Measurements from ENCODE around the gene COL6A2.

COL6A2 gene

GRCh38 chr21:46154155-46154954, 56.4 kb downstream of the COL6A2 start:
- TF ChIP-seq CTCF (IDR thresholded peaks at IDR 0.05; ENCODE audit: low read depth, low read length) = no peak
- no peak overlapping the region for H3K4me3 ChIP-seq (replicated peaks in 1 of 2; ENCODE audit: low read depth in 2 of 2, low read length in 2 of 2)
- DNase-seq (ENCODE audit: low read depth in 2 of 2) = no peak

GRCh38 chr21:46154955-46155513, 57.1 kb downstream of the COL6A2 start:
- no peak for DNase-seq (ENCODE audit: low read depth in 2 of 2)
- no peak overlapping the region for H3K4me3 ChIP-seq (replicated peaks in 1 of 2; ENCODE audit: low read depth in 2 of 2, low read length in 2 of 2)
- no peak for TF ChIP-seq CTCF (IDR thresholded peaks at IDR 0.05; ENCODE audit: low read depth, low read length)

DNA sequence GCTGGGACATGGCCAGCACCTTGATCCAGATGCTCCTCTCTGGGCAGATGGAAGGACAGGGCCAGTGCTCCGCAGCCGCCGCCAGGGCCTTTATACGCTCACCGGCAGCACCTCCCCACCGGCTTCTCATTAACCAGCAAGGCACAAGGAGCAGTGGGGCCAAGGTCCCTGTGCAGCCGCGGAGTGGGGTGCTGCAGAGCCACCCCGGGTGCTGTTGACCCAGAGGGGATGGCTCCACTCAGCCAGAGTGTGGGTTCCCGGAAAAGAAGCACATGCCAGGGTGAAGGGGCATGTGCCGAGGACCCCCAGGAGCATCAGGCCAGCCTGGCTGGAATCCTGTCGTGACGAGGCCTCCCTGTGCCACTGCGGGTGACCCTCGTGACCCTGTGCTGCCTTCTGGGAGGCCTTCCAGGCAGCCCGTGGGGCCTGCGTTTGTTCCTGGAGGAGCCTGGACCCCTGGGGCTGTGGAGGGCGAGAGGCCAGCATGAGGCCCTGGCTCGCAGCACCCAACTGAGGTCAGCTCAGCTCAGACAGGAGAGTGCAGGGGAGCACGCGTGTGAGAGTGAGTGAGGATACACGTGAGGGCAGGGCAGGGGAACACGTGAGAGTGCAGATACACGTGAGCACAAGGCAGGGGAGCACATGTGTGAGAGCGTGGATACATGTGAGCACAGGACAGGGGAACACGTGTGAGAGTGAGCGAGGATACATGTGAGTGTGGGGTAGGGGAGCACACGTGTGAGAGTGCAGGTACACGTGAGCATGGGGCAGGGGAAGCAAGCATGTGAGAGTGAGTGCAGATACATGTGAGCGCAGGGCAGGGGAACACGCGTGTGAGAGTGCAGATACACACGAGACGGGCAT, 57.8 kb downstream of the COL6A2 start, which contains the start of gene FTCD:
Gene FTCD, minus strand, starts transcription at position 66 of the 864 bp plus-strand sequence. Its CDS starts 56 bp downstream, at position 10.
- H3K4me3 ChIP-seq (replicated peaks in 1 of 2; ENCODE audit: low read depth in 2 of 2, low read length in 2 of 2) = no peak within 1 kb of the TSS
- DNase-seq (ENCODE audit: low read depth in 2 of 2) = no peak
- TF ChIP-seq CTCF (IDR thresholded peaks at IDR 0.05; ENCODE audit: low read depth, low read length) = no peak

DNA sequence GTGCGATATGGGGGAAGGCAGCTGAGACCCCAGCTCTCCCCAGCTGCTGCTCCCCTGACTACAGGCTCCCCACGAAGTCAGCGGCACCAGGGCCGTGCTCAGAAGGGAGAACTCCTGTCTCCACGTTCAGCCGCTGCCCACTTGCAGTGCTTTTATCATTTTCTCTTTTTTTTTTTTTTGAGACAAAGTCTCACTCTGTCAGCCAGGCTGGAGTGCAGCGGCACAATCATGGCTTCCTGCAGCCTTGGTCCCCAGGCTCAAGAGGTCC, 58.4 kb downstream of the COL6A2 start:
- no peak for DNase-seq (ENCODE audit: low read depth in 2 of 2)
- no peak overlapping the region for H3K4me3 ChIP-seq (replicated peaks in 1 of 2; ENCODE audit: low read depth in 2 of 2, low read length in 2 of 2)
- TF ChIP-seq CTCF (IDR thresholded peaks at IDR 0.05; ENCODE audit: low read depth, low read length) = no peak

- no peak for TF ChIP-seq CTCF (IDR thresholded peaks at IDR 0.05; ENCODE audit: low read depth, low read length)
Observed at GRCh38 chr21:46156678-46157077, 58.8 kb downstream of the COL6A2 start.

GRCh38 chr21:46157396-46157986, 59.6 kb downstream of the COL6A2 start:
- H3K4me3 ChIP-seq (replicated peaks in 1 of 2; ENCODE audit: low read depth in 2 of 2, low read length in 2 of 2) = no peak overlapping the region
- TF ChIP-seq CTCF (IDR thresholded peaks at IDR 0.05; ENCODE audit: low read depth, low read length) = no peak
- no peak for DNase-seq (ENCODE audit: low read depth in 2 of 2)

More at GRCh38 chr21:46156678-46157077, 58.8 kb downstream of the COL6A2 start:
- no peak for DNase-seq (ENCODE audit: low read depth in 2 of 2)
- no peak overlapping the region for H3K4me3 ChIP-seq (replicated peaks in 1 of 2; ENCODE audit: low read depth in 2 of 2, low read length in 2 of 2)

Data from cardiac fibroblast (primary cell).